Activated naive CD8-positive, alpha-beta T cell treated with anti-CD3 and anti-CD28 coated beads, Interleukin-2, amount 50 U/mL, for 24 hours (primary cell): ENCODE measurements around the gene B4GALNT1.
A peak's percentile ranks its signal among the peaks of the same experiment; 100 is the strongest.

Source experiments
- ATAC-seq: fragments of 150-1000 bp; cut with Tn5 transposase; one replicate; pipeline ENCODE4 v1.10.0; 2021
- DNase-seq: peaks from one replicate; pipeline ENCODE4 v3.0.0; 2021
- H3K27ac Mint-ChIP-seq: one replicate; pipeline ENCODE4 v1.8.0; 2021; ENCODE audit warnings: mild to moderate bottlenecking, mixed read lengths
- H3K27me3 Mint-ChIP-seq: one replicate; pipeline ENCODE4 v1.8.0; 2021; ENCODE audit warnings: mixed read lengths
- H3K36me3 Mint-ChIP-seq: one replicate; pipeline ENCODE4 v1.8.0; 2021; ENCODE audit warnings: low read depth, mixed read lengths
- H3K4me1 Mint-ChIP-seq: one replicate; pipeline ENCODE4 v1.8.0; 2021; ENCODE audit warnings: mixed read lengths
- H3K4me3 Mint-ChIP-seq: one replicate; pipeline ENCODE4 v1.8.0; 2021; ENCODE audit warnings: mild to moderate bottlenecking, moderate library complexity, mixed read lengths
- H3K9me3 Mint-ChIP-seq: one replicate; pipeline ENCODE4 v1.8.0; 2021; ENCODE audit warnings: mixed read lengths

Gene B4GALNT1

DNA sequence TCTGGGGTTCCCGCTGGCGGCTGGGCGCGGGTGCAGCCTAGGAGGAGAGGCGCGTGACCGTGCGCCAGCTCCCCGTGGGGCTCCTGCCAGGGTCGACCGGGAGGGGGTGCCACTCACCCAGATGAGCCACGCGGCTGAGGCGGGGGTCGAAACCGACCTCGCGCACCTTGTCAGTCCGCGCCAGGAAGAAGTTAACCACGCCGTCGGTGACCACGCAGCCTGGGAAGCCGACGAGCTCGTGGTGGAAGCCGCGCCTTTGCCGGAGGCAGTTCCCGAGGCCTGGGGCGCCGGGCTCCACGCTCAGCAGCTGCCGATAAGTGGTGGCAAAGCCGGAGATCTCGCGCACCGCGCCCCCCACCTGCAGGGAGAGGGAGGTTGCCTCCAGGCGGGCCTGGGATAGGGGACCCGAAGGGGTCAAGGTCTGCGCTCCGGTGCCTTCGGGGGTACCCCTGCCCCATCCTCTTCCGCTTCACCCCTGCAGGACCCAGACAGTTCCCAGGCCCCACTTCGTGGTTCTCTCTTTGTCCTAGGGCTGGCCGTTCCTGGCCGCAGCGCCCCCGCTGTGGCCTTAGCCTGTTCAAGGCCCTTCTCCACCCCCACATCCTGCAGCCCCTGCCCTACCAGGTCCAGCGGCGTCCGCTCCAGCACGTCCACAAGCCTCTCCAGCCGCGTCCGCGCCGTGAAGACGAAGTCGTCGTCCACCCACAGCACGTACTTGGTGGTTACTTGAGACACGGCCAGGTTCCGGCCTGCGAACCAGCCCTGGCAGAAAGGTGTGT lies 5.3 kb downstream of the B4GALNT1 start:
- ATAC-seq, result no peak

GRCh38 chr12:57626921-57627445 lies 6.0 kb downstream of the B4GALNT1 start:
- H3K36me3 Mint-ChIP-seq, result no peaks in the 10 kb centered on the region
- H3K9me3 Mint-ChIP-seq, result no peaks in the 10 kb centered on the region
- DNase-seq (no peak), ATAC-seq (no peak)
- H3K4me1 Mint-ChIP-seq, result peaks cover 15% of the 10 kb centered on the region
- no peak overlapping the region for H3K27ac Mint-ChIP-seq
- no peak overlapping the region for H3K4me3 Mint-ChIP-seq
- H3K27me3 Mint-ChIP-seq, result peaks cover 92% of the 10 kb centered on the region

More for the DNA sequence above, 5.3 kb downstream of the B4GALNT1 start:
- Mint-ChIP-seq H3K36me3 (no peaks in the 10 kb centered on the region), H3K27me3 (peaks cover 88% of the 10 kb centered on the region), H3K4me3 (peak overlapping the region; percentile 32), H3K27ac (no peak overlapping the region), H3K9me3 (no peaks in the 10 kb centered on the region), H3K4me1 (peaks cover 12% of the 10 kb centered on the region)
- peak; percentile 44 for DNase-seq

DNA sequence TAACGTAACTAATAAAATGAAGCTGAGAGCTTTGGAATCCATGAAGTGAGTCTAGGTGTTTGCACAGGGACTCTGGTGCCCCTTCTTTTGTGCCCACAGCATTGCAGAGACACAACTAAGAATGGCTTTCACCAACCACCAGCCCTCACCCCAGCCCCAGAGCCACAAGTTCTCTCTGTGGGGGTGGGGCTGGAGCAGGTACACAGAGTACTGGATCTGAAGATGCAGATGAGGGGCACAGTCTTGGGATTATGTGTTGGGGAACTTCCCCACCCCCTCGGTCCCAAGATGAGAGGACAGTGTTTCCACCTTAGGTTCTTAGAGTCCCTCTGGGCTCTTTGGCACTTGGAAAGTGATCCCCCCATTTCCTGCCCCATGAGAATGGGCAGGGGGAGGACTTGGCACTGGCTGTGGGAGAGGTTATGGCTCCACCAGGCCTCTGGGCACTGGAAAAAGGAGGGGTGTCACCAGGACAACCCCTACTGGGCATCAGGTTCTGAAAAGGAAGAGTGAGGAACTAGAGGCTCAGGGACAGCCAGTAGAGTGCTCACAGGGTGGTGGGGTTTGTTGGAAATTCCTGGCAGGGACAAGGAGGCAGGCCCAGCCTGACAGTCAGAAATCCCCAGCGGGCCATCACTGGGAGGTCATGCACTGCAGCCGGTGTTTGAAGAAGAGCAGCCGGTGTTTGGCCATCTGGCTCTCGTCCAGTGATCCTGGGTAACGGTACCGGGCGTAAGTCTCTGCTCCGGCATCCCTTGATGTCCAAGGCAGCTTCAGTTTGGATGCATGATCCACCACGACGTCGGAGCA lies 6.7 kb downstream of the B4GALNT1 start:
- Mint-ChIP-seq H3K27ac (no peak overlapping the region), H3K4me1 (peaks cover 21% of the 10 kb centered on the region), H3K9me3 (no peaks in the 10 kb centered on the region), H3K36me3 (no peaks in the 10 kb centered on the region), H3K4me3 (no peak overlapping the region), H3K27me3 (peaks cover 94% of the 10 kb centered on the region)
- ATAC-seq, result no peak
- DNase-seq, result no peak

- H3K36me3 Mint-ChIP-seq, result no peaks in the 10 kb centered on the region
- H3K4me3 Mint-ChIP-seq, result no peak overlapping the region
- H3K27ac Mint-ChIP-seq, result no peak overlapping the region
- H3K9me3 Mint-ChIP-seq, result no peaks in the 10 kb centered on the region
- peaks cover 94% of the 10 kb centered on the region for H3K27me3 Mint-ChIP-seq
- peaks cover 30% of the 10 kb centered on the region for H3K4me1 Mint-ChIP-seq
- no peak for DNase-seq
- no peak for ATAC-seq
Measured at GRCh38 chr12:57625261-57626032, 7.6 kb downstream of the B4GALNT1 start.

- no peak overlapping the region for H3K27ac Mint-ChIP-seq
- no peak overlapping the region for H3K4me3 Mint-ChIP-seq
- H3K4me1 Mint-ChIP-seq, result peaks cover 32% of the 10 kb centered on the region
- DNase-seq (no peak), ATAC-seq (no peak)
- H3K9me3 Mint-ChIP-seq, result no peaks in the 10 kb centered on the region
- H3K36me3 Mint-ChIP-seq, result no peaks in the 10 kb centered on the region
- H3K27me3 Mint-ChIP-seq, result peaks cover 94% of the 10 kb centered on the region
Measured at GRCh38 chr12:57624441-57625220, 8.4 kb downstream of the B4GALNT1 start.

- Mint-ChIP-seq H3K27me3 (peaks cover 95% of the 10 kb centered on the region), H3K4me3 (no peak overlapping the region), H3K36me3 (no peaks in the 10 kb centered on the region), H3K4me1 (peaks cover 36% of the 10 kb centered on the region), H3K27ac (no peak overlapping the region), H3K9me3 (no peaks in the 10 kb centered on the region)
- ATAC-seq, result no peak
- no peak for DNase-seq
Measured at GRCh38 chr12:57623811-57624390, 9.1 kb downstream of the B4GALNT1 start.

DNA sequence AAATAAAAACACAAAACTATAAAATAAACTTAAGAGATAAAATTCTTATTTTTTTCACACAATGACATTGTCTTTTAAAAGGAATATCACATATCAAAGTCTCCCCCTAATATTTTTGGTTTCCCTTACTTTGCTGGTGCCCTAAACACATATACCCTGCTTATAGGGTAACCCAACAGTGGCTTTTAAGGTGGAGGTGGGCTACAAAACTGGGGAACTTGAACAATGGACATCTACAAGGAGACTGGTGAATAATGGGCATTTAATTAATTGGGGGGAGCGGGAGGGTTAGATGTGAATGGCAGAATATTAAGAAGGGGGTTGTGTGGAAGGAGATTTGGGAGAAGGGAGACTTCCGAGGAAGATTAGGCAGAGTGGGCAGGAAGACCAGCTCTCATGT lies 9.6 kb downstream of the B4GALNT1 start:
- peaks cover 36% of the 10 kb centered on the region for H3K4me1 Mint-ChIP-seq
- H3K27me3 Mint-ChIP-seq, result peaks cover 95% of the 10 kb centered on the region
- ATAC-seq (no peak), DNase-seq (no peak)
- no peaks in the 10 kb centered on the region for H3K9me3 Mint-ChIP-seq
- H3K27ac Mint-ChIP-seq, result no peak overlapping the region
- H3K4me3 Mint-ChIP-seq, result no peak overlapping the region
- H3K36me3 Mint-ChIP-seq, result no peaks in the 10 kb centered on the region

DNA sequence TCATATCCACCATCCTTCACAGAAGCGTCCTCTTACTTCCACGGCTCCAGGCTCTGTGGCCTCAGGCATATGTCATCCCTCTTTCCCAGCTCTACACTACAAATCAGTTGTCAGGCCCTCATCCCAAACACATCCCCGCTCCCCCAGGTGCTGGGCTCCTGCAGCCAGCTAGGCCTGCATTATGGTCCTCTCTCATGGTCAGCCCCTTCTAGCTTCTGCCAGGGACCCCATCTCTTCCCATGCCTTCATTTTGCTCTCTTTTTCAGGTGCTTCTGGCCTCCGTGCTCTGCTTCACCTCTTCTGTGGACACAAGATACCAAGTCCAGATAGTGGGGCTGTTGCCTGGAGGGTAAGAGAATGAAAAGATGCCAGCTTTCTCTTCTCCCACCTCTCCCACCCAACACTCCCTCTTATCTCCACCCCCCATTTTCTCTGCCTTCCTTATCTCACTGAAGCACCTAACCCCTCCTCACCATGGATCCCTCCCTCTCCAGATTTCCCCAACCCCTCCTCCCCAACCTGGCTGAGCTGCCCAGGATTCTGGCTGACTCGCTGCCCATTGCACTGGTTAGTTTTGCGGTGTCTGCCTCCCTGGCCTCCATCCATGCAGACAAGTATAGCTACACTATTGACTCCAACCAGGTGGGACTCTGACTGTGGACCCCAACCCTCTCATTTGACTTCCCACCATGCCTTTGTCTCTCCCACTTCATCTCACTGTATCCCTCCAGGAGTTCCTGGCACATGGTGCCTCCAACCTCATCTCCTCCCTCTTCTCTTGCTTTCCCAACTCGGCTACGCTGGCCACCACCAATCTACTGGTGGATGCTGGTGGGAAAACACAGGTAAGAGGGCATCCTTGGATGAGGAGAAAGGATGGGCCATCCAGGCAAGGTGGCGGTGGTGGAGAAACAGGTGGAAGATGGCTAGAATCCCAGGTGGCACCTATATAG lies 10.4 kb downstream of the B4GALNT1 start:
- peaks cover 96% of the 10 kb centered on the region for H3K27me3 Mint-ChIP-seq
- H3K36me3 Mint-ChIP-seq, result no peaks in the 10 kb centered on the region
- ATAC-seq (no peak), DNase-seq (no peak)
- H3K9me3 Mint-ChIP-seq, result no peaks in the 10 kb centered on the region
- peak overlapping the region; percentile 75 for H3K4me3 Mint-ChIP-seq
- peaks cover 33% of the 10 kb centered on the region for H3K4me1 Mint-ChIP-seq
- H3K27ac Mint-ChIP-seq, result no peak overlapping the region

DNA sequence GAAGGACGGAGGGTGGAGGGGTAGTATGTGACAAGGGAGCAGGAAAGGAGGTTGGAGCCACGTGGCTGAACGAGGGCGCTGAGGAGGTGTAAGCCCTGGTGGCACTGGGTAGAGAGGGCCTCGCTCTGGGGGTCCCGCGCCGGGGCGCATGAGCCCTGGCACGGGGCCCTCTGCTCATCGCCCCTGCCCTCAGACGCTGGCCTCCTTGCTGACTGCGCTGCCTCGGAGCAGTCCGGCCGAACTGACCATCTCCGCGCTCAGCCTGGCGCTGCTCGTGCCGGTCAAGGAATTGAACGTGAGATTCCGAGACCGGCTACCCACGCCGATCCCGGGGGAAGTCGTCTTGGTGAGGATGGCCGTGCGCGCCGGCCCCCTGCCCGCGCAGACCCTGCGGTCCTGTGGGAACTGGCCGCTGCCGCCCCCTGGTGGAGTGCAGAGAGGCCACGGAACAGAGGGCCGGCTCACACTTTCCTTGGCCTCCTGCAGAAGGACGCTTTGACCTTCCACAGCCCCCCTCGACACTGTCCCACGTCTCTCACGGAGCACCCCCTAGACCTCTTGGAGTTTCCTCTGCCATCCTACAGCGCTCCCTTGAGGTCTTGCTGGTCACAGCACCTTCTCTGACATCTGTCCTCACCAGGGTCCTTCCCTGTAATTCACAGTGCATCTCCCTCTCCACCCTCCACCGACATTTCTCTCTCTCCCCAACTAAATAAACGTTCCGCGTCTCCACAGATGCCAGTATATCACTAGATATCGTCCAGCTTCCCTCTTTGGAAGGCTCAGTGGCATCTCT lies 11.3 kb downstream of the B4GALNT1 start:
- Mint-ChIP-seq H3K36me3 (no peaks in the 10 kb centered on the region), H3K9me3 (no peaks in the 10 kb centered on the region), H3K4me1 (peaks cover 29% of the 10 kb centered on the region), H3K4me3 (peak overlapping the region; percentile 75), H3K27ac (no peak overlapping the region), H3K27me3 (peaks cover 93% of the 10 kb centered on the region)
- DNase-seq (peak; percentile 78), ATAC-seq (peak; percentile 73)

DNA sequence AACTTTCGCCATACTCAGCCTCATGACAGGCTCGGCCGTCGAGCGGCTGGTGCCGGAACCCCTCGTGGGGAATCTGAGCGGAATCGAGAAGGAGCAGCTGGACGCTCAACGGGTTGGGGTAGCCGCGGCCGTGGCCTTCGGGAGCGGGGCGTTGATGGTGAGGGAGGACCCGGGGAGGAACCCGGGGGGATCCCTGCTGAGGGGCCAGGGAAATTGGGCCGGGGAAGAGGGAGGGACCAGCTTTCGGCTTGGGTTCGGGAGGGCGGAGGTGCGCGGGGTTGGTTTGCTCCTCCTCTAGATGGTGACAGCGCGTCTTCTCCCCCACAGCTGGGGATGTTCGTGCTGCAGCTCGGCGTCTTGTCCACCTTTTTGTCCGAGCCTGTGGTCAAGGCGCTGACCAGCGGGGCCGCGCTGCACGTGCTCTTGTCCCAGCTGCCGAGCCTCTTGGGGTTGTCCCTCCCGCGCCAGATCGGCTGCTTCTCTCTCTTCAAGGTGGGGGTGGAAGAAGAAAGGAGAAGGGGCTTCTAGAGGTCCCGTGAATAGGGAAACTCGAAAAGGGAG lies 12.0 kb downstream of the B4GALNT1 start:
- DNase-seq (peak; percentile 34), ATAC-seq (no peak)
- Mint-ChIP-seq H3K27ac (no peak overlapping the region), H3K27me3 (peaks cover 93% of the 10 kb centered on the region), H3K9me3 (no peaks in the 10 kb centered on the region), H3K36me3 (no peaks in the 10 kb centered on the region), H3K4me1 (peaks cover 24% of the 10 kb centered on the region), H3K4me3 (peak overlapping the region; percentile 75)

DNA sequence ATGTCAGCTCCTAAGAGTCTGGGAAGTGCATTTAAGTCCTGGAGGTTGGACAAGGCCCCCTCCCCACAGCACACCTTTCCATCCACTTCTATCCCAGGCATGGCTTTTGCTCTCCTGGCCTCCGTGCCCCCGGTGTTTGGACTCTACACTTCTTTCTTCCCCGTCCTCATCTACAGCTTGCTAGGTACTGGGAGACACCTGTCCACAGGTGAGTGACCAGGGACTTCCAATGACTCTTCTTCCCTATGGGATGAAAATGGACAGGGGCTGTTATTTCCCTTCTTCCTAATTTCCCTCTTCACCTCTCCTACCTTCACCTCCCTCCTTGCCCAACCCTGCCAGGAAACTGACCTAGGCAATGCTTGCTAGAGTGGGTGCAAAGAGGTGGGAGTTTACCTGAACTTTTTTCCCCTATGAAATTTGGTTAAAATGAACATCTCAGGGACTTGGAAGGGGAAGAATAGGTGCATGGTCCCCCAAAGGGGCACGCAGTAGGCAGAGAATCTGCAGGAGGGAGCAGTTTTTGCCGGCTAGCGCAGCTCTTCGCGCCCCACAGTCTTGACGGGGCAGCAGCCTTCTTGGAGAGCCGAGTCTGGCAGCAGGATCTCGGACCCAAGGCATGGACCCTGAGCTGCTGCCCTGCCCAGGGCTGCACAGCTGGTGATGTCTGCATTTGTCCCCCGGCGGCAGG lies 12.6 kb downstream of the B4GALNT1 start:
- no peak for ATAC-seq
- peaks cover 92% of the 10 kb centered on the region for H3K27me3 Mint-ChIP-seq
- H3K27ac Mint-ChIP-seq, result no peak overlapping the region

More for the DNA sequence above, 12.6 kb downstream of the B4GALNT1 start:
- no peak for DNase-seq
- H3K4me3 Mint-ChIP-seq, result peak overlapping the region; percentile 75
- H3K9me3 Mint-ChIP-seq, result no peaks in the 10 kb centered on the region
- H3K36me3 Mint-ChIP-seq, result no peaks in the 10 kb centered on the region
- H3K4me1 Mint-ChIP-seq, result peaks cover 24% of the 10 kb centered on the region
